ENCODE measurements around the gene GSK3B.

Gene GSK3B

GRCh38 chr3:119883461-119884160, 210.6 kb downstream of the GSK3B start:
- Histone ChIP-seq H3K4me2 (ENCODE audit: insufficient read depth, low read length) (no peak overlapping the region), H3K4me3 (ENCODE audit: low read depth in 1 of 2, low read length in 2 of 2) (no peak overlapping the region), H3K27ac (ENCODE audit: low read length) (no peak overlapping the region), H3K79me2 (ENCODE audit: insufficient read depth, low read length) (peaks cover 12% of the 10 kb centered on the region), H3K4me1 (ENCODE audit: insufficient read depth, low read length) (no peaks in the 10 kb centered on the region), H3K36me3 (ENCODE audit: insufficient read depth, low read length) (peaks cover 54% of the 10 kb centered on the region), H4K20me1 (ENCODE audit: insufficient read depth, low read length) (no peaks in the 10 kb centered on the region), H2AFZ (ENCODE audit: low read depth, low read length) (no peak overlapping the region), H3K27me3 (ENCODE audit: insufficient read depth, low read length, poor library complexity) (no peaks in the 10 kb centered on the region), H3K9ac (ENCODE audit: low read depth, low read length) (no peak overlapping the region), H3K9me3 (ENCODE audit: insufficient read depth, low read length, severe bottlenecking) (no peaks in the 10 kb centered on the region)
- DNase-seq (no peak), ATAC-seq (ENCODE audit: insufficient read depth, low read depth) (no peak)
- no peak for TF ChIP-seq CTCF (IDR thresholded peaks at IDR 0.05; ENCODE audit: borderline replicate concordance, extremely low read depth, low read length, poor library complexity, severe bottlenecking)
- no peak for TF ChIP-seq EZH2 (IDR thresholded peaks at IDR 0.05; ENCODE audit: borderline replicate concordance, low read depth, low read length, severe bottlenecking)

GRCh38 chr3:119880966-119881365, 213.3 kb downstream of the GSK3B start:
- Histone ChIP-seq H3K36me3 (ENCODE audit: insufficient read depth, low read length) (peaks cover 62% of the 10 kb centered on the region; the same call in 1 of the 2 replicates), H3K9me3 (ENCODE audit: insufficient read depth, low read length, severe bottlenecking) (no peaks in the 10 kb centered on the region), H3K4me1 (ENCODE audit: insufficient read depth, low read length) (no peaks in the 10 kb centered on the region), H3K4me2 (ENCODE audit: insufficient read depth, low read length) (no peak overlapping the region), H4K20me1 (ENCODE audit: insufficient read depth, low read length) (no peaks in the 10 kb centered on the region), H3K4me3 (ENCODE audit: low read depth in 1 of 2, low read length in 2 of 2) (no peak overlapping the region), H3K9ac (ENCODE audit: low read depth, low read length) (no peak overlapping the region), H3K27me3 (ENCODE audit: insufficient read depth, low read length, poor library complexity) (no peaks in the 10 kb centered on the region), H3K79me2 (ENCODE audit: insufficient read depth, low read length) (0 out of 2 replicates have a peak, but pooled peaks cover 8% of the 10 kb centered on the region), H2AFZ (ENCODE audit: low read depth, low read length) (no peak overlapping the region), H3K27ac (ENCODE audit: low read length) (no peak overlapping the region)
- no peak for TF ChIP-seq CTCF (IDR thresholded peaks at IDR 0.05; ENCODE audit: borderline replicate concordance, extremely low read depth, low read length, poor library complexity, severe bottlenecking)
- TF ChIP-seq EZH2 (IDR thresholded peaks at IDR 0.05; ENCODE audit: borderline replicate concordance, low read depth, low read length, severe bottlenecking) = no peak
- DNase-seq (no peak), ATAC-seq (ENCODE audit: insufficient read depth, low read depth) (no peak)

GRCh38 chr3:119873646-119874045, 220.6 kb downstream of the GSK3B start:
- DNase-seq = no peak
- Histone ChIP-seq H3K27me3 (ENCODE audit: insufficient read depth, low read length, poor library complexity) (no peaks in the 10 kb centered on the region), H3K9ac (ENCODE audit: low read depth, low read length) (no peak overlapping the region), H3K36me3 (ENCODE audit: insufficient read depth, low read length) (peaks cover 25% of the 10 kb centered on the region; the same call in 1 of the 2 replicates), H3K79me2 (ENCODE audit: insufficient read depth, low read length) (no peaks in the 10 kb centered on the region), H3K4me3 (ENCODE audit: low read depth in 1 of 2, low read length in 2 of 2) (no peak overlapping the region), H3K9me3 (ENCODE audit: insufficient read depth, low read length, severe bottlenecking) (no peaks in the 10 kb centered on the region), H3K4me2 (ENCODE audit: insufficient read depth, low read length) (no peak overlapping the region), H2AFZ (ENCODE audit: low read depth, low read length) (no peak overlapping the region), H3K27ac (ENCODE audit: low read length) (no peak overlapping the region), H3K4me1 (ENCODE audit: insufficient read depth, low read length) (peaks cover 4% of the 10 kb centered on the region; the same call in 1 of the 2 replicates), H4K20me1 (ENCODE audit: insufficient read depth, low read length) (no peaks in the 10 kb centered on the region)
- ATAC-seq (ENCODE audit: insufficient read depth, low read depth) = no peak
- no peak for TF ChIP-seq CTCF (IDR thresholded peaks at IDR 0.05; ENCODE audit: borderline replicate concordance, extremely low read depth, low read length, poor library complexity, severe bottlenecking)
- no peak for TF ChIP-seq EZH2 (IDR thresholded peaks at IDR 0.05; ENCODE audit: borderline replicate concordance, low read depth, low read length, severe bottlenecking)

Data from DND-41 (cell line).